Upper lobe of right lung (tissue), 1 donor: ENCODE measurements around the gene CNTD1. TPM values are rescaled to one million over a fixed set of nuclear protein-coding genes. Genes with fewer than 3 reads are reported as not detected.
A peak's percentile ranks its signal among the peaks of the same experiment; 100 is the strongest.

Source experiments
- ATAC-seq: fragments of 200-7000 bp; cut with Tn5 transposase; one replicate; pipeline ENCODE4 v1.9.1; 2020; ENCODE audit warnings: mild to moderate bottlenecking, moderate library complexity
- DNase-seq: peaks from one replicate; pipeline ENCODE4 v3.0.0-alpha.2; 2020
- H3K27ac ChIP-seq: fragments of 200-600 bp; one replicate; pipeline ENCODE4 v1.8.0; 2022
- H3K27me3 ChIP-seq: fragments of 200-600 bp; one replicate; pipeline ENCODE4 v1.8.0; 2022; ENCODE audit warnings: mild to moderate bottlenecking
- H3K36me3 ChIP-seq: fragments of 200-600 bp; one replicate; pipeline ENCODE4 v1.8.0; 2022
- H3K4me1 ChIP-seq: fragments of 200-600 bp; one replicate; pipeline ENCODE4 v1.8.0; 2022
- H3K4me3 ChIP-seq: fragments of 200-600 bp; one replicate; pipeline ENCODE4 v1.8.0; 2022; ENCODE audit warnings: mild to moderate bottlenecking
- H3K9me3 ChIP-seq: fragments of 200-600 bp; one replicate; pipeline ENCODE4 v1.8.0; 2022
- CTCF ChIP-seq: fragments of 200-600 bp; IDR thresholded peaks from one replicate; pipeline ENCODE4 v1.8.0; 2022; ENCODE audit warnings: antibody characterized with exemption
- intact Hi-C: fragments of 100-400 bp; cut with DNase I; formaldehyde crosslinking; loops from one replicate; pipeline ENCODE4 v1.11.0; 2022
- total RNA-seq: library from RNA; stranded (reverse); fragmentation: NEBNext Ultra II Directional; extraction: Animal tissue kit (Norgen Biotek cat#: 25700); gene quantifications from one replicate; pipeline ENCODE4 v1.2.1, GENCODE V29; 2021
- donor health status: DM: no; HTN: yes; CAD: no; lungs with severe emphysema.

Gene CNTD1
- total RNA-seq, 1 donor from 2014 or later, result 0.14 TPM

GRCh38 chr17:42775534-42776098 lies 23.0 kb upstream of the CNTD1 start:
- Histone ChIP-seq H3K27me3 (peaks cover 1% of the 10 kb centered on the region), H3K27ac (no peak overlapping the region), H3K4me1 (peaks cover 14% of the 10 kb centered on the region), H3K9me3 (no peaks in the 10 kb centered on the region), H3K4me3 (no peak overlapping the region), H3K36me3 (peaks cover 48% of the 10 kb centered on the region)
- no peak for DNase-seq
- intact Hi-C loops, result no loop called here
- ATAC-seq, result no peak
- TF ChIP-seq CTCF, result no peak

GRCh38 chr17:42778570-42778969 lies 20.1 kb upstream of the CNTD1 start:
- TF ChIP-seq CTCF, result no peak
- no peak for ATAC-seq
- Histone ChIP-seq H3K27me3 (peaks cover 29% of the 10 kb centered on the region), H3K4me3 (no peak overlapping the region), H3K4me1 (peaks cover 8% of the 10 kb centered on the region), H3K36me3 (peaks cover 48% of the 10 kb centered on the region), H3K9me3 (no peaks in the 10 kb centered on the region), H3K27ac (no peak overlapping the region)
- intact Hi-C loops, result no loop called here
- no peak for DNase-seq

- ATAC-seq, result no peak
- H3K4me1 ChIP-seq, result peaks cover 5% of the 10 kb centered on the region
- intact Hi-C loops, result no loop called here
- H3K27me3 ChIP-seq, result peaks cover 38% of the 10 kb centered on the region
- no peaks in the 10 kb centered on the region for H3K9me3 ChIP-seq
- H3K27ac ChIP-seq, result no peak overlapping the region
- H3K36me3 ChIP-seq, result peaks cover 48% of the 10 kb centered on the region
- DNase-seq, result peak; percentile 31
- no peak overlapping the region for H3K4me3 ChIP-seq
- no peak for TF ChIP-seq CTCF
Measured at GRCh38 chr17:42779304-42779935, 19.2 kb upstream of the CNTD1 start.

GRCh38 chr17:42779936-42780850 lies 18.5 kb upstream of the CNTD1 start, which contains the start of gene WNK4:
Gene WNK4, plus strand, starts transcription at chr17:42780610. Its CDS starts 89 bp downstream, at chr17:42780699.
- peaks cover 45% of the 10 kb centered on the region for H3K36me3 ChIP-seq
- peaks cover 46% of the 10 kb centered on the region for H3K27me3 ChIP-seq
- no peak for TF ChIP-seq CTCF
- no peak within 1 kb of the TSS for H3K27ac ChIP-seq
- peaks cover 4% of the 10 kb centered on the region for H3K4me1 ChIP-seq
- DNase-seq (no peak), ATAC-seq (peak; percentile 10)
- H3K4me3 ChIP-seq, result peak within 1 kb of the TSS; percentile 23
- no peaks in the 10 kb centered on the region for H3K9me3 ChIP-seq
- intact Hi-C loops, result no loop called here

GRCh38 chr17:42780851-42781638 lies 17.6 kb upstream of the CNTD1 start:
- DNase-seq (no peak), ATAC-seq (no peak)
- Histone ChIP-seq H3K27ac (no peak overlapping the region), H3K36me3 (peaks cover 37% of the 10 kb centered on the region), H3K9me3 (no peaks in the 10 kb centered on the region), H3K27me3 (peaks cover 52% of the 10 kb centered on the region), H3K4me1 (peaks cover 4% of the 10 kb centered on the region), H3K4me3 (peak overlapping the region; percentile 23)
- intact Hi-C loops, result no loop called here
- TF ChIP-seq CTCF, result no peak
